Measurements from ENCODE around the gene RALGPS1.

The RALGPS1 gene

GRCh38 chr9:127187231-127187956 is 272.8 kb downstream of the RALGPS1 start:
- H3K27ac ChIP-seq (replicated peaks): no peak overlapping the region
- H3K4me3 ChIP-seq (replicated peaks; ENCODE audit: insufficient read depth, low read length): no peak overlapping the region
- DNase-seq (ENCODE audit: low read depth in 1 of 2, low spot score in 1 of 2): no peak

DNA sequence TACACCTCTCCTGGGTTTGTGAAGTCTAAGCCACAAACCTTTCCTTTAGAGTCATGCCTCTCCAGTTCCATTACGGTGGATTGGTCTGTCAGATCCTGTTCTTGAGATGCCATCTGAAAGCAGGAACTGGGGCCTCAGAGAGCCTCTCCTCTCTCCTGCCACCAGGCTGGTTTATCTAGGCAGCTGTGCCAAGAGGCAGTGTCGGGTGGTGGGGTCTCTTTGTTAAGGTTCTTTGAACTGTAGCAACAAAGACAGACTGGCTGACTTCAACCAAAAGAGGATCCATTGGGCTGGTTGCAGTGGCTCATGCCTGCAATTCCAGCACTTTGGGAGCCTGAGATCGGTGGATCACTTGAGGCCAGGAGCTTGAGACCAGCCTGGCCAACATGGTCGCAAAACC is 273.8 kb downstream of the RALGPS1 start:
- Histone ChIP-seq H3K27ac (replicated peaks) (no peak overlapping the region), H3K27me3 (ENCODE audit: insufficient read depth, poor library complexity, severe bottlenecking) (no peaks in the 10 kb centered on the region), H3K4me3 (replicated peaks; ENCODE audit: insufficient read depth, low read length) (no peak overlapping the region)
- TF ChIP-seq GABPA (IDR thresholded peaks at IDR 0.05; ENCODE audit: low read depth) (no peak), POLR2AphosphoS5 (IDR thresholded peaks at IDR 0.05; ENCODE audit: low read depth) (no peak)
- no peak for DNase-seq (ENCODE audit: low read depth in 1 of 2, low spot score in 1 of 2)

More at GRCh38 chr9:127187231-127187956, 272.8 kb downstream of the RALGPS1 start:
- no peaks in the 10 kb centered on the region for H3K27me3 ChIP-seq (ENCODE audit: insufficient read depth, poor library complexity, severe bottlenecking)
- TF ChIP-seq SPI1 (IDR thresholded peaks at IDR 0.05; ENCODE audit: borderline replicate concordance, low read depth) (no peak), GABPA (IDR thresholded peaks at IDR 0.05; ENCODE audit: low read depth) (no peak), CTCF (IDR thresholded peaks at IDR 0.05; ENCODE audit: insufficient read depth, low read length) (no peak), POLR2AphosphoS5 (IDR thresholded peaks at IDR 0.05; ENCODE audit: low read depth) (no peak), REST (IDR thresholded peaks at IDR 0.05; ENCODE audit: insufficient replicate concordance, low read depth) (no peak)

DNA sequence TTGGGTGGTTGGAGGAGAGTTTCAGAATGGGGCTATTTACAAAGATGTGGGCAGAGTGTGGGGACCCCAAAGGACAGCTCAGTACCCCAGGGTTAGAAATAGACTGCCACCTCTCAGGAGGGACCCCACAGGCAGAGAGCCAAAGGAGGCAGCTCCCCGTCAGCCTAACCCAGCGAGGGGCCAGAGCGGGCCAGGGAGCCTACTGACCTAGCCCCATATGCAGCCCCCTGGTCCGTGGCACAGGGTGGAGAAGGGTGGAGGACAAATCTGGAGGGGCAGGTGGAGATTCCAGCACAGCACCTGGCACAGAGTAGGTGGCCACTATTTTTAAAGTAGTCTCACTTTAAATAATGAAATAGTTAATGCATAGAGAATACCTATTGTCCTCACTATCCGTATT is 275.0 kb downstream of the RALGPS1 start:
- Histone ChIP-seq H3K4me3 (replicated peaks; ENCODE audit: insufficient read depth, low read length) (no peak overlapping the region), H3K27me3 (ENCODE audit: insufficient read depth, poor library complexity, severe bottlenecking) (no peaks in the 10 kb centered on the region), H3K27ac (replicated peaks) (no peak overlapping the region)
- TF ChIP-seq POLR2AphosphoS5 (IDR thresholded peaks at IDR 0.05; ENCODE audit: low read depth): no peak
- no peak for TF ChIP-seq SPI1 (IDR thresholded peaks at IDR 0.05; ENCODE audit: borderline replicate concordance, low read depth)
- no peak for TF ChIP-seq CTCF (IDR thresholded peaks at IDR 0.05; ENCODE audit: insufficient read depth, low read length)
- no peak for TF ChIP-seq REST (IDR thresholded peaks at IDR 0.05; ENCODE audit: insufficient replicate concordance, low read depth)
- TF ChIP-seq GABPA (IDR thresholded peaks at IDR 0.05; ENCODE audit: low read depth): no peak
- DNase-seq (ENCODE audit: low read depth in 1 of 2, low spot score in 1 of 2): no peak

DNA sequence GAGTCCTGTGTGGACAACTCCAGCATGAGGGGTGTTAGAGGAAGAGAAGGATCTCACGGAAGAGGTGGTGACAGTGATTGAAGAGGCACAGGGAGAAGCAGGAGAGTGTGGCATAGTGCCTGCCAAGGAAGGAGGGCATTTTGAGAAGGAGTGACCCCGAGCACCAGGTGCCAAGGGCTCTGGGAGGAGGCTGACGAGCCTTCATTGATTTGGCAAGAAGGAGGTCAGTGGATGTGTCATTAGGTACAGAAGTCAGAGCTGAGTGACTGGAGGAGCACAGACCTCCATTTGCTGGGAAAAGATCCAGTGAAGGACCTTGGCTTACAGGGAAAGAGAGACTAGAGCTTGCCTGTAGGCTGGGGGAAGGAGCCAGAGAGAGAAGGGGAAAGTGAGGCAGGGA is 278.2 kb downstream of the RALGPS1 start:
- TF ChIP-seq SPI1 (IDR thresholded peaks at IDR 0.05; ENCODE audit: borderline replicate concordance, low read depth) (no peak), REST (IDR thresholded peaks at IDR 0.05; ENCODE audit: insufficient replicate concordance, low read depth) (no peak), GABPA (IDR thresholded peaks at IDR 0.05; ENCODE audit: low read depth) (no peak), CTCF (IDR thresholded peaks at IDR 0.05; ENCODE audit: insufficient read depth, low read length) (no peak), POLR2AphosphoS5 (IDR thresholded peaks at IDR 0.05; ENCODE audit: low read depth) (no peak)
- no peak for DNase-seq (ENCODE audit: low read depth in 1 of 2, low spot score in 1 of 2)
- Histone ChIP-seq H3K27ac (replicated peaks) (no peak overlapping the region), H3K4me3 (replicated peaks; ENCODE audit: insufficient read depth, low read length) (no peak overlapping the region), H3K27me3 (ENCODE audit: insufficient read depth, poor library complexity, severe bottlenecking) (peaks cover 5% of the 10 kb centered on the region)
